WTC11 (cell line): ENCODE measurements around the gene CDK7. TPM values are rescaled to one million over a fixed set of nuclear protein-coding genes. Genes with fewer than 3 reads are reported as not detected.
A peak's percentile ranks its signal among the peaks of the same experiment; 100 is the strongest.

Experiments
- ATF1 ChIP-seq: sonication (generic); formaldehyde crosslinking; IDR thresholded peaks from 2 replicates; pipeline ENCODE4 v1.8.1; 2023; ENCODE audit warnings: mild to moderate bottlenecking, moderate library complexity, missing genetic modification reagents
- CDX4 ChIP-seq: fragments of 250-450 bp; sonication (Bioruptor Pico); IDR thresholded peaks from 2 replicates; pipeline ENCODE4 v1.9.0; 2021; ENCODE audit warnings: moderate library complexity, mild to moderate bottlenecking, inconsistent platforms, borderline replicate concordance
- ETV6 ChIP-seq: sonication (generic); formaldehyde crosslinking; IDR thresholded peaks from 2 replicates; pipeline ENCODE4 v1.8.1; 2022; ENCODE audit warnings: mild to moderate bottlenecking, missing genetic modification reagents
- FOXK1 ChIP-seq: sonication (generic); formaldehyde crosslinking; IDR thresholded peaks from 2 replicates; pipeline ENCODE4 v1.8.0; 2022; ENCODE audit warnings: mild to moderate bottlenecking, moderate library complexity, missing genetic modification reagents
- HMGA2 ChIP-seq: fragments of 250-450 bp; sonication (Bioruptor Pico); IDR thresholded peaks from 2 replicates; pipeline ENCODE4 v1.4.0; 2021; ENCODE audit warnings: mild to moderate bottlenecking, moderate library complexity
- KAT7 ChIP-seq: sonication (generic); formaldehyde crosslinking; IDR thresholded peaks from 2 replicates; pipeline ENCODE4 v1.8.1; 2023; ENCODE audit warnings: missing genetic modification reagents, mild to moderate bottlenecking, borderline replicate concordance
- MLX ChIP-seq: sonication (generic); formaldehyde crosslinking; IDR thresholded peaks from 2 replicates; pipeline ENCODE4 v1.8.1; 2023; ENCODE audit warnings: mild to moderate bottlenecking, missing genetic modification reagents, moderate library complexity
- MYBL2 ChIP-seq: sonication (generic); formaldehyde crosslinking; IDR thresholded peaks from 2 replicates; pipeline ENCODE4 v1.8.1; 2023; ENCODE audit warnings: mild to moderate bottlenecking, moderate library complexity, missing genetic modification reagents
- OVOL2 ChIP-seq: fragments of 250-450 bp; sonication (Bioruptor Pico); IDR thresholded peaks from 2 replicates; pipeline ENCODE4 v1.9.0; 2021; ENCODE audit warnings: mild to moderate bottlenecking, borderline replicate concordance
- TEAD1 ChIP-seq: sonication (generic); formaldehyde crosslinking; IDR thresholded peaks from 2 replicates; pipeline ENCODE4 v1.8.0; 2022; ENCODE audit warnings: mild to moderate bottlenecking, missing genetic modification reagents
- ZNF263 ChIP-seq: sonication (generic); formaldehyde crosslinking; IDR thresholded peaks from 2 replicates; pipeline ENCODE4 v1.8.1; 2022; ENCODE audit warnings: low read depth, mild to moderate bottlenecking, moderate library complexity, missing genetic modification reagents
- ZNF416 ChIP-seq: fragments of 250-450 bp; sonication (Bioruptor Pico); IDR thresholded peaks from 2 replicates; pipeline ENCODE4 v1.9.0; 2021; ENCODE audit warnings: mild to moderate bottlenecking, inconsistent platforms
- ZNF512 ChIP-seq: sonication (generic); formaldehyde crosslinking; IDR thresholded peaks from 2 replicates; pipeline ENCODE4 v1.8.1; 2022; ENCODE audit warnings: missing genetic modification reagents, borderline replicate concordance
- total RNA-seq: library from RNA; stranded (reverse); gene quantifications from 3 replicates; pipeline ENCODE4 v1.2.3, GENCODE V29; 2021
- TF ChIP-seq, protein P1 (sequence below): sonication (generic); formaldehyde crosslinking; IDR thresholded peaks from 2 replicates; pipeline ENCODE4 v1.8.0; 2022; ENCODE audit warnings: mild to moderate bottlenecking, missing genetic modification reagents
- TF ChIP-seq, protein P2 (sequence below): sonication (generic); formaldehyde crosslinking; IDR thresholded peaks from 2 replicates; pipeline ENCODE4 v1.8.1; 2023; ENCODE audit warnings: mild to moderate bottlenecking, missing genetic modification reagents, moderate library complexity
- TF ChIP-seq, protein P3 (sequence below): sonication (generic); formaldehyde crosslinking; conservative IDR thresholded peaks from 2 replicates; pipeline ENCODE4 v1.8.1; 2023; ENCODE audit warnings: mild to moderate bottlenecking, low read depth, missing genetic modification reagents, moderate library complexity
- TF ChIP-seq, protein P4 (sequence below): sonication (generic); formaldehyde crosslinking; IDR thresholded peaks from 2 replicates; pipeline ENCODE4 v1.8.0; 2022; ENCODE audit warnings: mild to moderate bottlenecking, missing genetic modification reagents
- TF ChIP-seq, protein P5 (sequence below): fragments of 250-450 bp; sonication (Bioruptor Pico); IDR thresholded peaks from 2 replicates; pipeline ENCODE4 v1.9.0; 2021; ENCODE audit warnings: mild to moderate bottlenecking, borderline replicate concordance
- TF ChIP-seq, protein P6 (sequence below): sonication (generic); formaldehyde crosslinking; IDR thresholded peaks from 2 replicates; pipeline ENCODE4 v1.8.0; 2023; ENCODE audit warnings: mild to moderate bottlenecking, missing genetic modification reagents

CDK7 gene
- total RNA-seq, 1 experiment from 2014 or later = 62.7 TPM

- TF ChIP-seq, protein P1, sequence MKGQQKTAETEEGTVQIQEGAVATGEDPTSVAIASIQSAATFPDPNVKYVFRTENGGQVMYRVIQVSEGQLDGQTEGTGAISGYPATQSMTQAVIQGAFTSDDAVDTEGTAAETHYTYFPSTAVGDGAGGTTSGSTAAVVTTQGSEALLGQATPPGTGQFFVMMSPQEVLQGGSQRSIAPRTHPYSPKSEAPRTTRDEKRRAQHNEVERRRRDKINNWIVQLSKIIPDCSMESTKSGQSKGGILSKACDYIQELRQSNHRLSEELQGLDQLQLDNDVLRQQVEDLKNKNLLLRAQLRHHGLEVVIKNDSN = peak; percentile 49; the same call in 1 of the 2 replicates
- TF ChIP-seq, protein P2, sequence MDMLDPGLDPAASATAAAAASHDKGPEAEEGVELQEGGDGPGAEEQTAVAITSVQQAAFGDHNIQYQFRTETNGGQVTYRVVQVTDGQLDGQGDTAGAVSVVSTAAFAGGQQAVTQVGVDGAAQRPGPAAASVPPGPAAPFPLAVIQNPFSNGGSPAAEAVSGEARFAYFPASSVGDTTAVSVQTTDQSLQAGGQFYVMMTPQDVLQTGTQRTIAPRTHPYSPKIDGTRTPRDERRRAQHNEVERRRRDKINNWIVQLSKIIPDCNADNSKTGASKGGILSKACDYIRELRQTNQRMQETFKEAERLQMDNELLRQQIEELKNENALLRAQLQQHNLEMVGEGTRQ (CRISPR knock-in tag) = no peak
- TF ChIP-seq, protein P3, sequence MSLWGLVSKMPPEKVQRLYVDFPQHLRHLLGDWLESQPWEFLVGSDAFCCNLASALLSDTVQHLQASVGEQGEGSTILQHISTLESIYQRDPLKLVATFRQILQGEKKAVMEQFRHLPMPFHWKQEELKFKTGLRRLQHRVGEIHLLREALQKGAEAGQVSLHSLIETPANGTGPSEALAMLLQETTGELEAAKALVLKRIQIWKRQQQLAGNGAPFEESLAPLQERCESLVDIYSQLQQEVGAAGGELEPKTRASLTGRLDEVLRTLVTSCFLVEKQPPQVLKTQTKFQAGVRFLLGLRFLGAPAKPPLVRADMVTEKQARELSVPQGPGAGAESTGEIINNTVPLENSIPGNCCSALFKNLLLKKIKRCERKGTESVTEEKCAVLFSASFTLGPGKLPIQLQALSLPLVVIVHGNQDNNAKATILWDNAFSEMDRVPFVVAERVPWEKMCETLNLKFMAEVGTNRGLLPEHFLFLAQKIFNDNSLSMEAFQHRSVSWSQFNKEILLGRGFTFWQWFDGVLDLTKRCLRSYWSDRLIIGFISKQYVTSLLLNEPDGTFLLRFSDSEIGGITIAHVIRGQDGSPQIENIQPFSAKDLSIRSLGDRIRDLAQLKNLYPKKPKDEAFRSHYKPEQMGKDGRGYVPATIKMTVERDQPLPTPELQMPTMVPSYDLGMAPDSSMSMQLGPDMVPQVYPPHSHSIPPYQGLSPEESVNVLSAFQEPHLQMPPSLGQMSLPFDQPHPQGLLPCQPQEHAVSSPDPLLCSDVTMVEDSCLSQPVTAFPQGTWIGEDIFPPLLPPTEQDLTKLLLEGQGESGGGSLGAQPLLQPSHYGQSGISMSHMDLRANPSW = no peak
- TF ChIP-seq, protein P4, sequence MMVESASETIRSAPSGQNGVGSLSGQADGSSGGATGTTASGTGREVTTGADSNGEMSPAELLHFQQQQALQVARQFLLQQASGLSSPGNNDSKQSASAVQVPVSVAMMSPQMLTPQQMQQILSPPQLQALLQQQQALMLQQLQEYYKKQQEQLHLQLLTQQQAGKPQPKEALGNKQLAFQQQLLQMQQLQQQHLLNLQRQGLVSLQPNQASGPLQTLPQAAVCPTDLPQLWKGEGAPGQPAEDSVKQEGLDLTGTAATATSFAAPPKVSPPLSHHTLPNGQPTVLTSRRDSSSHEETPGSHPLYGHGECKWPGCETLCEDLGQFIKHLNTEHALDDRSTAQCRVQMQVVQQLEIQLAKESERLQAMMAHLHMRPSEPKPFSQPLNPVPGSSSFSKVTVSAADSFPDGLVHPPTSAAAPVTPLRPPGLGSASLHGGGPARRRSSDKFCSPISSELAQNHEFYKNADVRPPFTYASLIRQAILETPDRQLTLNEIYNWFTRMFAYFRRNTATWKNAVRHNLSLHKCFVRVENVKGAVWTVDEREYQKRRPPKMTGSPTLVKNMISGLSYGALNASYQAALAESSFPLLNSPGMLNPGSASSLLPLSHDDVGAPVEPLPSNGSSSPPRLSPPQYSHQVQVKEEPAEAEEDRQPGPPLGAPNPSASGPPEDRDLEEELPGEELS (CRISPR knock-in tag) = 0 out of 2 replicates have a peak, but pooled peaks have one; percentile 58
- TF ChIP-seq, protein P5, sequence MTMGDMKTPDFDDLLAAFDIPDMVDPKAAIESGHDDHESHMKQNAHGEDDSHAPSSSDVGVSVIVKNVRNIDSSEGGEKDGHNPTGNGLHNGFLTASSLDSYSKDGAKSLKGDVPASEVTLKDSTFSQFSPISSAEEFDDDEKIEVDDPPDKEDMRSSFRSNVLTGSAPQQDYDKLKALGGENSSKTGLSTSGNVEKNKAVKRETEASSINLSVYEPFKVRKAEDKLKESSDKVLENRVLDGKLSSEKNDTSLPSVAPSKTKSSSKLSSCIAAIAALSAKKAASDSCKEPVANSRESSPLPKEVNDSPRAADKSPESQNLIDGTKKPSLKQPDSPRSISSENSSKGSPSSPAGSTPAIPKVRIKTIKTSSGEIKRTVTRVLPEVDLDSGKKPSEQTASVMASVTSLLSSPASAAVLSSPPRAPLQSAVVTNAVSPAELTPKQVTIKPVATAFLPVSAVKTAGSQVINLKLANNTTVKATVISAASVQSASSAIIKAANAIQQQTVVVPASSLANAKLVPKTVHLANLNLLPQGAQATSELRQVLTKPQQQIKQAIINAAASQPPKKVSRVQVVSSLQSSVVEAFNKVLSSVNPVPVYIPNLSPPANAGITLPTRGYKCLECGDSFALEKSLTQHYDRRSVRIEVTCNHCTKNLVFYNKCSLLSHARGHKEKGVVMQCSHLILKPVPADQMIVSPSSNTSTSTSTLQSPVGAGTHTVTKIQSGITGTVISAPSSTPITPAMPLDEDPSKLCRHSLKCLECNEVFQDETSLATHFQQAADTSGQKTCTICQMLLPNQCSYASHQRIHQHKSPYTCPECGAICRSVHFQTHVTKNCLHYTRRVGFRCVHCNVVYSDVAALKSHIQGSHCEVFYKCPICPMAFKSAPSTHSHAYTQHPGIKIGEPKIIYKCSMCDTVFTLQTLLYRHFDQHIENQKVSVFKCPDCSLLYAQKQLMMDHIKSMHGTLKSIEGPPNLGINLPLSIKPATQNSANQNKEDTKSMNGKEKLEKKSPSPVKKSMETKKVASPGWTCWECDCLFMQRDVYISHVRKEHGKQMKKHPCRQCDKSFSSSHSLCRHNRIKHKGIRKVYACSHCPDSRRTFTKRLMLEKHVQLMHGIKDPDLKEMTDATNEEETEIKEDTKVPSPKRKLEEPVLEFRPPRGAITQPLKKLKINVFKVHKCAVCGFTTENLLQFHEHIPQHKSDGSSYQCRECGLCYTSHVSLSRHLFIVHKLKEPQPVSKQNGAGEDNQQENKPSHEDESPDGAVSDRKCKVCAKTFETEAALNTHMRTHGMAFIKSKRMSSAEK (CRISPR knock-in tag) = no peak
- TF ChIP-seq ETV6 = peak; percentile 72; the same call in 1 of the 2 replicates
- peak; percentile 56; the same call in 1 of the 2 replicates for TF ChIP-seq TEAD1
- TF ChIP-seq FOXK1 (CRISPR knock-in tag) = peak; percentile 69
- TF ChIP-seq ZNF263 (CRISPR knock-in tag) = no peak
- TF ChIP-seq OVOL2 (CRISPR knock-in tag) = no peak
- no peak for TF ChIP-seq ZNF416 (CRISPR knock-in tag)
- TF ChIP-seq CDX4 (CRISPR knock-in tag) = no peak
- TF ChIP-seq ATF1 (CRISPR knock-in tag) = peak; percentile 40; the same call in 1 of the 2 replicates
- TF ChIP-seq MYBL2 (CRISPR knock-in tag) = peak; percentile 50; the same call in 1 of the 2 replicates
- TF ChIP-seq KAT7 (CRISPR knock-in tag) = no peak
- TF ChIP-seq MLX (CRISPR knock-in tag) = peak; percentile 84; the same call in 1 of the 2 replicates
- TF ChIP-seq, protein P6, sequence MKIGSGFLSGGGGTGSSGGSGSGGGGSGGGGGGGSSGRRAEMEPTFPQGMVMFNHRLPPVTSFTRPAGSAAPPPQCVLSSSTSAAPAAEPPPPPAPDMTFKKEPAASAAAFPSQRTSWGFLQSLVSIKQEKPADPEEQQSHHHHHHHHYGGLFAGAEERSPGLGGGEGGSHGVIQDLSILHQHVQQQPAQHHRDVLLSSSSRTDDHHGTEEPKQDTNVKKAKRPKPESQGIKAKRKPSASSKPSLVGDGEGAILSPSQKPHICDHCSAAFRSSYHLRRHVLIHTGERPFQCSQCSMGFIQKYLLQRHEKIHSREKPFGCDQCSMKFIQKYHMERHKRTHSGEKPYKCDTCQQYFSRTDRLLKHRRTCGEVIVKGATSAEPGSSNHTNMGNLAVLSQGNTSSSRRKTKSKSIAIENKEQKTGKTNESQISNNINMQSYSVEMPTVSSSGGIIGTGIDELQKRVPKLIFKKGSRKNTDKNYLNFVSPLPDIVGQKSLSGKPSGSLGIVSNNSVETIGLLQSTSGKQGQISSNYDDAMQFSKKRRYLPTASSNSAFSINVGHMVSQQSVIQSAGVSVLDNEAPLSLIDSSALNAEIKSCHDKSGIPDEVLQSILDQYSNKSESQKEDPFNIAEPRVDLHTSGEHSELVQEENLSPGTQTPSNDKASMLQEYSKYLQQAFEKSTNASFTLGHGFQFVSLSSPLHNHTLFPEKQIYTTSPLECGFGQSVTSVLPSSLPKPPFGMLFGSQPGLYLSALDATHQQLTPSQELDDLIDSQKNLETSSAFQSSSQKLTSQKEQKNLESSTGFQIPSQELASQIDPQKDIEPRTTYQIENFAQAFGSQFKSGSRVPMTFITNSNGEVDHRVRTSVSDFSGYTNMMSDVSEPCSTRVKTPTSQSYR = 0 out of 2 replicates have a peak, but pooled peaks have one; percentile 66
- TF ChIP-seq ZNF512 (CRISPR knock-in tag) = no peak
- 0 out of 2 replicates have a peak, but pooled peaks have one; percentile 7 for TF ChIP-seq HMGA2 (CRISPR knock-in tag)
Measured at GRCh38 chr5:69217548-69218526, 16.8 kb upstream of the CDK7 start (continued).
